Neural crest cell (in vitro differentiated cells): ENCODE results near the gene CREBZF. TPM values are rescaled to one million over a fixed set of nuclear protein-coding genes. Genes with fewer than 3 reads are reported as not detected.
"Not testable (repeated sequence)": the region's sequence is repeated elsewhere in the genome, so short reads cannot be mapped to it uniquely, and the experiment has no call there.

Experiments used
- DNase-seq: peaks from one replicate; pipeline ENCODE4 v3.0.0; 2021; ENCODE audit warnings: low read depth, mixed read lengths, low spot score
- H3K27ac Mint-ChIP-seq: one replicate; pipeline ENCODE4 v1.8.0; 2021; ENCODE audit warnings: mild to moderate bottlenecking, mixed read lengths; ENCODE audit not compliant: unreplicated experiment
- H3K27me3 Mint-ChIP-seq: 2 replicates; pipeline ENCODE4 v1.8.0; 2021; ENCODE audit warnings: low read depth, mild to moderate bottlenecking, mixed read lengths
- H3K36me3 Mint-ChIP-seq: 2 replicates; pipeline ENCODE4 v1.8.0; 2021; ENCODE audit warnings: low read depth, mild to moderate bottlenecking, mixed read lengths
- H3K4me1 Mint-ChIP-seq: 2 replicates; pipeline ENCODE4 v1.8.0; 2021; ENCODE audit warnings: mixed read lengths
- H3K4me3 Mint-ChIP-seq: one replicate; pipeline ENCODE4 v1.8.0; 2021; ENCODE audit warnings: mild to moderate bottlenecking, mixed read lengths
- H3K9me3 Mint-ChIP-seq: 2 replicates; pipeline ENCODE4 v1.8.0; 2021; ENCODE audit warnings: mixed read lengths
- total RNA-seq: library from RNA; stranded (reverse); gene quantifications from 2 replicates; pipeline ENCODE4 v1.2.1, GENCODE V29; 2021
- TF ChIP-seq, protein P1 (sequence below): fragments of 200-600 bp; sonication (generic); conservative IDR thresholded peaks from 2 replicates; pipeline ENCODE4 v1.5.0; 2021; ENCODE audit warnings: antibody characterized with exemption, mild to moderate bottlenecking

The CREBZF gene
- total RNA-seq, 1 donor from 2014 or later: 59.7 TPM

DNA sequence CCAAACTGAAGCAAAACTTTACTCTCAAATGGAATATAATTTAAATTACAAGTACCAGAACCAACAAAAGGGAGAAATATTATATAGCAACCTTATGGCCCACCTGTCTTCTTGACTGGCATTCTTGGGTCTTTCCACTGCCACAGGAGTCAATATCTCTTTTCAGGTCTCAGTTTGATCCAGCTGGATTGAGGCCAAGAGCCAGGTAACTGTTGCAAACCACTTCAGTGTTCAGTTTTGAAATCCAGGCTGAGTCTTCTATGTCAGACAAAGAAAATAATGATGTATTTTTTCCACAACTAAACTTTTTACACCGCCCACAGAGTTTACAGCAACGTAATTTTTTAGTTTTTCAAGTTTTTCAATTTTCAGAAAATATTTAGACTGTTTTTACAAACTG is 38.4 kb downstream of the CREBZF start:
- no peak for DNase-seq
- H3K27ac Mint-ChIP-seq: no peak overlapping the region

DNA sequence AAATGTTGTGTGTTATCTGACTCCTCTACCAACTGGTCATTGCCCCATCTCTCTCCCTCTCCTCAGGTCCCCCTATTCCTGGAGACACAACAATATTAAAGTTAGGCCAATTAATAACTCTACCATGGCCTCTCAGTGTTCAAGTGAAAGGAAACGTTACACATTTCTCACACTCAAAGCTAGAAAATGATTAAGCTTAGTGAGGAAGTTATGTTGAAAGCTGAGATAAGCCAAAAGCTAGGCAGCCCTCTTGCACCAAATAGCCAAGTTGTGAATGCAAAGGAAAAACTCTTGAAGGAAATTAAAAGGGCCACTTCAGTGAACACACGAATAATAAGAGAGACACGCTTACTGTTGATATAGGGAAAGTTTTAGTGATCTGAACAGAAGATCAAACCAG is 44.7 kb downstream of the CREBZF start:
- no peak overlapping the region for H3K27ac Mint-ChIP-seq
- DNase-seq: no peak
- no peaks in the 10 kb centered on the region for H3K36me3 Mint-ChIP-seq
- H3K4me1 Mint-ChIP-seq: no peaks in the 10 kb centered on the region
- H3K4me3 Mint-ChIP-seq: no peak overlapping the region
- no peaks in the 10 kb centered on the region for H3K9me3 Mint-ChIP-seq
- peaks cover 9% of the 10 kb centered on the region for H3K27me3 Mint-ChIP-seq
- TF ChIP-seq, protein P1, sequence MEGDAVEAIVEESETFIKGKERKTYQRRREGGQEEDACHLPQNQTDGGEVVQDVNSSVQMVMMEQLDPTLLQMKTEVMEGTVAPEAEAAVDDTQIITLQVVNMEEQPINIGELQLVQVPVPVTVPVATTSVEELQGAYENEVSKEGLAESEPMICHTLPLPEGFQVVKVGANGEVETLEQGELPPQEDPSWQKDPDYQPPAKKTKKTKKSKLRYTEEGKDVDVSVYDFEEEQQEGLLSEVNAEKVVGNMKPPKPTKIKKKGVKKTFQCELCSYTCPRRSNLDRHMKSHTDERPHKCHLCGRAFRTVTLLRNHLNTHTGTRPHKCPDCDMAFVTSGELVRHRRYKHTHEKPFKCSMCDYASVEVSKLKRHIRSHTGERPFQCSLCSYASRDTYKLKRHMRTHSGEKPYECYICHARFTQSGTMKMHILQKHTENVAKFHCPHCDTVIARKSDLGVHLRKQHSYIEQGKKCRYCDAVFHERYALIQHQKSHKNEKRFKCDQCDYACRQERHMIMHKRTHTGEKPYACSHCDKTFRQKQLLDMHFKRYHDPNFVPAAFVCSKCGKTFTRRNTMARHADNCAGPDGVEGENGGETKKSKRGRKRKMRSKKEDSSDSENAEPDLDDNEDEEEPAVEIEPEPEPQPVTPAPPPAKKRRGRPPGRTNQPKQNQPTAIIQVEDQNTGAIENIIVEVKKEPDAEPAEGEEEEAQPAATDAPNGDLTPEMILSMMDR: no peak

More for the DNA sequence above, 38.4 kb downstream of the CREBZF start:
- Mint-ChIP-seq H3K27me3 (peaks cover 18% of the 10 kb centered on the region), H3K4me1 (peaks cover 29% of the 10 kb centered on the region), H3K9me3 (no peaks in the 10 kb centered on the region), H3K4me3 (peak overlapping the region; percentile 100), H3K36me3 (no peaks in the 10 kb centered on the region)
- TF ChIP-seq, protein P1: no peak

DNA sequence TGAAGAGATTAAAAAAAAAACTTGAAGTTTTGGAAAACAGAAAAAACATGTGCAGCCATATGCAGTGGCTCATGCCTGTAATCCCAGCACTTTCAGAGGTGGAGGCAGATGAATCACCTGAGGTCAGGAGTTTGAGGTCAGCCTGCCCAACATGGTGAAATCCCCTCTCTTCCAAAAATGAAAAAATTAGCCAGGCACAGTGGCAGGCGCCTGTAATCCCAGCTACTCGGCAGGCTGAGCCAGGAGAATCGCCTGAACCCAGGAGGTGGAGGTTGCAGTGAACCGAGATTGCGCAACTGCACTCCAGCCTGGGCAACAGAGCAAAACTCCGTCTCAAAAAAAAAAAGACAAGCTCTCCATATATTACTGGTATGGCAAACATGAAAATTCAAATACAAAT is 45.4 kb downstream of the CREBZF start:
- no peak overlapping the region for H3K4me3 Mint-ChIP-seq
- H3K27me3 Mint-ChIP-seq: peaks cover 5% of the 10 kb centered on the region
- H3K27ac Mint-ChIP-seq: no peak overlapping the region
- no peaks in the 10 kb centered on the region for H3K36me3 Mint-ChIP-seq
- H3K9me3 Mint-ChIP-seq: no peaks in the 10 kb centered on the region
- no peak for DNase-seq
- H3K4me1 Mint-ChIP-seq: no peaks in the 10 kb centered on the region
- TF ChIP-seq, protein P1: no peak

DNA sequence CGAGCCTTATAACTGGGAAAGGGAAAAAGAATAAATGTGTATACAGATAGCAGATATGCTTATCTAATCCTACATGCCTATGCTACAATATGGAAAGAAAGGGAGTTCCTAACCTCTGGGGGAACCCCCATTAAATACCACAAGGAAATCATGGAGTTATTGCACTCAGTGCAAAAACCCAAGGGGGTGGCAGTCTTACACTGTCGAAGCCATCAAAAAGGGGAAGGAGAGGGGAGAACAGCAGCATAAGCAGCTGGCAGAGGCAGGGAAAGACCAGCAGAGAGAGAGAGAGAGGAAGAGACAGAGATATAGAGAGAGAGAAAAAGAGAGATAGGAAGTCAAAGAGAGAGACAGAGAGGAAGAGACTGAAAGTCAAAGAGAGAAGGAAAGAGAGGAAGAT is 53.3 kb downstream of the CREBZF start:
- H3K4me3 Mint-ChIP-seq, H3K27ac Mint-ChIP-seq, H3K4me1 Mint-ChIP-seq, H3K9me3 Mint-ChIP-seq, H3K36me3 Mint-ChIP-seq, DNase-seq, H3K27me3 Mint-ChIP-seq: not testable (repeated sequence)

Other genes with a start within 250 kb of the CREBZF start
- 2.1 and 3.6 TPM in 2 replicates for gene DLG2, start 37.8 kb downstream of the CREBZF start, total RNA-seq
- 48.4 and 48.6 TPM in 2 replicates for gene TMEM126B, start 36.5 kb downstream of the CREBZF start, total RNA-seq
- gene TMEM126A, start 17.2 kb downstream of the CREBZF start, total RNA-seq: 34.6 and 36.4 TPM in 2 replicates
- gene CCDC89, start 21.1 kb upstream of the CREBZF start, total RNA-seq: not detected in 2 replicates
- gene SYTL2, start 146.0 kb upstream of the CREBZF start, total RNA-seq: 6.8 and 7.3 TPM in 2 replicates
- gene CCDC83, start 190.3 kb upstream of the CREBZF start, total RNA-seq: not detected in 2 replicates